OCI-LY1 (cell line): ENCODE measurements around the gene GLIS1.
"Not testable (repeated sequence)": the region's sequence is repeated elsewhere in the genome, so short reads cannot be mapped to it uniquely, and the experiment has no call there.

Experiments
- H2AFZ ChIP-seq: fragments of 200-600 bp; sonication (generic), shearing (Covaris generic); 2 replicates; pipeline ENCODE4 v1.6.0; 2014; ENCODE audit warnings: antibody characterized with exemption, mild to moderate bottlenecking, low read length
- H3F3A ChIP-seq: fragments of 200-600 bp; sonication (generic), shearing (Covaris generic); 2 replicates; pipeline ENCODE4 v1.6.0; 2014; ENCODE audit warnings: mild to moderate bottlenecking, antibody characterized with exemption, low read length, moderate library complexity; ENCODE audit not compliant: insufficient read depth
- H3K27ac ChIP-seq: fragments of 200-600 bp; sonication (generic); 2 replicates; pipeline ENCODE4 v1.5.1; 2014; ENCODE audit warnings: low read length, mixed run types, mild to moderate bottlenecking, low read depth; ENCODE audit not compliant: poor library complexity, severe bottlenecking
- H3K27me3 ChIP-seq: fragments of 200-600 bp; sonication (generic); 2 replicates; pipeline ENCODE4 v1.6.0; 2014; ENCODE audit warnings: antibody characterized with exemption, mild to moderate bottlenecking, low read length, moderate library complexity; ENCODE audit not compliant: insufficient read depth
- H3K36me3 ChIP-seq: fragments of 200-600 bp; sonication (generic); 2 replicates; pipeline ENCODE4 v1.6.1; 2014; ENCODE audit warnings: mild to moderate bottlenecking, antibody characterized with exemption, low read length, moderate library complexity, mixed read lengths; ENCODE audit not compliant: insufficient read depth
- H3K4me1 ChIP-seq: fragments of 200-600 bp; sonication (generic); 2 replicates; pipeline ENCODE4 v1.5.1; 2014; ENCODE audit warnings: mild to moderate bottlenecking, low read length, moderate library complexity; ENCODE audit not compliant: insufficient read depth, severe bottlenecking
- H3K4me2 ChIP-seq: fragments of 200-600 bp; sonication (generic), shearing (Covaris generic); 2 replicates; pipeline ENCODE4 v1.6.1; 2014; ENCODE audit warnings: low read length
- H3K4me3 ChIP-seq: fragments of 200-600 bp; sonication (generic); 2 replicates; pipeline ENCODE4 v1.5.1; 2014; ENCODE audit warnings: low read length, low read depth, mild to moderate bottlenecking, mixed read lengths; ENCODE audit not compliant: poor library complexity, severe bottlenecking
- H3K79me2 ChIP-seq: fragments of 200-600 bp; shearing (Covaris generic); 2 replicates; pipeline ENCODE4 v1.6.1; 2016; ENCODE audit warnings: mixed run types, low read length, mixed read lengths; ENCODE audit not compliant: insufficient read depth
- H3K9ac ChIP-seq: fragments of 200-600 bp; sonication (generic), shearing (Covaris generic); 2 replicates; pipeline ENCODE4 v1.6.1; 2014; ENCODE audit warnings: mild to moderate bottlenecking, low read length, mixed read lengths
- H3K9me2 ChIP-seq: fragments of 200-600 bp; sonication (generic), shearing (Covaris generic); 2 replicates; pipeline ENCODE4 v1.6.1; 2014; ENCODE audit warnings: low read depth, mild to moderate bottlenecking, low read length, mixed read lengths
- H3K9me3 ChIP-seq: fragments of 200-600 bp; shearing (Covaris generic); 2 replicates; pipeline ENCODE4 v1.6.1; 2014; ENCODE audit warnings: low read length, mixed read lengths
- H4K20me1 ChIP-seq: fragments of 200-600 bp; sonication (generic), shearing (Covaris generic); 2 replicates; pipeline ENCODE4 v1.6.0; 2016; ENCODE audit warnings: mild to moderate bottlenecking, low read length; ENCODE audit not compliant: insufficient read depth
- EZH2 ChIP-seq: fragments of 200-600 bp; sonication (generic), shearing (Covaris generic); IDR thresholded peaks from 2 replicates; pipeline ENCODE4 v1.8.0; 2017; ENCODE audit warnings: borderline replicate concordance, mixed run types, mild to moderate bottlenecking, antibody characterized with exemption, low read length, moderate library complexity, mixed read lengths
- TF ChIP-seq, protein P1 (sequence below): fragments of 200-600 bp; sonication (generic), shearing (Covaris generic); IDR thresholded peaks from 2 replicates; pipeline ENCODE4 v1.5.1; 2017; ENCODE audit warnings: mild to moderate bottlenecking, antibody characterized with exemption, low read length, moderate library complexity, mixed read lengths

Gene GLIS1

GRCh38 chr1:53557830-53558738, 180.9 kb downstream of the GLIS1 start:
- no peaks in the 10 kb centered on the region for H3K27me3 ChIP-seq
- no peaks in the 10 kb centered on the region for H4K20me1 ChIP-seq
- H3K27ac ChIP-seq: no peak overlapping the region
- no peaks in the 10 kb centered on the region for H3F3A ChIP-seq
- no peaks in the 10 kb centered on the region for H3K36me3 ChIP-seq
- H3K9me3 ChIP-seq: no peaks in the 10 kb centered on the region
- no peaks in the 10 kb centered on the region for H3K79me2 ChIP-seq
- H3K9ac ChIP-seq: no peak overlapping the region
- H3K4me1 ChIP-seq: no peaks in the 10 kb centered on the region
- no peaks in the 10 kb centered on the region for H3K9me2 ChIP-seq
- no peak overlapping the region for H2AFZ ChIP-seq
- H3K4me2 ChIP-seq: no peak overlapping the region
- TF ChIP-seq, protein P1, sequence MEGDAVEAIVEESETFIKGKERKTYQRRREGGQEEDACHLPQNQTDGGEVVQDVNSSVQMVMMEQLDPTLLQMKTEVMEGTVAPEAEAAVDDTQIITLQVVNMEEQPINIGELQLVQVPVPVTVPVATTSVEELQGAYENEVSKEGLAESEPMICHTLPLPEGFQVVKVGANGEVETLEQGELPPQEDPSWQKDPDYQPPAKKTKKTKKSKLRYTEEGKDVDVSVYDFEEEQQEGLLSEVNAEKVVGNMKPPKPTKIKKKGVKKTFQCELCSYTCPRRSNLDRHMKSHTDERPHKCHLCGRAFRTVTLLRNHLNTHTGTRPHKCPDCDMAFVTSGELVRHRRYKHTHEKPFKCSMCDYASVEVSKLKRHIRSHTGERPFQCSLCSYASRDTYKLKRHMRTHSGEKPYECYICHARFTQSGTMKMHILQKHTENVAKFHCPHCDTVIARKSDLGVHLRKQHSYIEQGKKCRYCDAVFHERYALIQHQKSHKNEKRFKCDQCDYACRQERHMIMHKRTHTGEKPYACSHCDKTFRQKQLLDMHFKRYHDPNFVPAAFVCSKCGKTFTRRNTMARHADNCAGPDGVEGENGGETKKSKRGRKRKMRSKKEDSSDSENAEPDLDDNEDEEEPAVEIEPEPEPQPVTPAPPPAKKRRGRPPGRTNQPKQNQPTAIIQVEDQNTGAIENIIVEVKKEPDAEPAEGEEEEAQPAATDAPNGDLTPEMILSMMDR: no peak
- TF ChIP-seq EZH2: no peak
- H3K4me3 ChIP-seq: no peak overlapping the region

DNA sequence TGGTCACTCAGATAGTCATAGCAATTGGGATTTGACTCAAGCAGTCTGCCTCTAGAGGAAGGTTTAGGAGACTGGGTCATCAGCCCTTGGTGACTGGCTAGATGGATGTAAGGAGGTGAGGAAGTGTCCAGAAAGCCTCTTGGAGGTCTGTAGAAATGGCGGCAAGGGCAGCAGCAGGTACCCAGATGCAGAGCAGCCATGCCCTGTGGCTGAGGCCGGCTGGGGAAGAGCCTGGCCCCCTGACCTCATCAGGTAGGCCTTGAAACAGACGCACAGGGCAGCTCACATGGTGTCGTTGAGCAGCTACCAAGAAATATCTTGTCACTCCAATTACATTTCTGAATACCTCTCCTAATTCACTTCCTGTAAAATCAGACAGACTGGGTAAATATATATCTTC, 181.6 kb downstream of the GLIS1 start:
- no peak overlapping the region for H3K9ac ChIP-seq
- no peak overlapping the region for H3K27ac ChIP-seq
- no peaks in the 10 kb centered on the region for H3K27me3 ChIP-seq
- H3K4me1 ChIP-seq: no peaks in the 10 kb centered on the region
- H3K9me3 ChIP-seq: no peaks in the 10 kb centered on the region
- H3K4me3 ChIP-seq: no peak overlapping the region
- no peaks in the 10 kb centered on the region for H4K20me1 ChIP-seq
- no peak overlapping the region for H3K4me2 ChIP-seq
- no peak overlapping the region for H2AFZ ChIP-seq
- no peaks in the 10 kb centered on the region for H3K79me2 ChIP-seq
- no peaks in the 10 kb centered on the region for H3K9me2 ChIP-seq
- no peak for TF ChIP-seq EZH2
- TF ChIP-seq, protein P1: no peak
- H3K36me3 ChIP-seq: no peaks in the 10 kb centered on the region
- no peaks in the 10 kb centered on the region for H3F3A ChIP-seq

GRCh38 chr1:53556657-53557227, 182.2 kb downstream of the GLIS1 start:
- no peaks in the 10 kb centered on the region for H3K36me3 ChIP-seq
- no peak overlapping the region for H3K4me2 ChIP-seq
- no peaks in the 10 kb centered on the region for H3K9me2 ChIP-seq
- H3K9ac ChIP-seq: no peak overlapping the region
- no peaks in the 10 kb centered on the region for H3F3A ChIP-seq
- H3K27ac ChIP-seq: no peak overlapping the region
- H3K79me2 ChIP-seq: no peaks in the 10 kb centered on the region
- no peaks in the 10 kb centered on the region for H4K20me1 ChIP-seq
- no peaks in the 10 kb centered on the region for H3K4me1 ChIP-seq
- H3K9me3 ChIP-seq: no peaks in the 10 kb centered on the region
- H3K27me3 ChIP-seq: no peaks in the 10 kb centered on the region
- no peak overlapping the region for H2AFZ ChIP-seq
- no peak overlapping the region for H3K4me3 ChIP-seq
- TF ChIP-seq EZH2: no peak
- TF ChIP-seq, protein P1: no peak

GRCh38 chr1:53555620-53556326, 183.2 kb downstream of the GLIS1 start:
- H3K9me2 ChIP-seq, H3F3A ChIP-seq, H4K20me1 ChIP-seq, H3K27ac ChIP-seq, H3K9ac ChIP-seq, H3K79me2 ChIP-seq, H2AFZ ChIP-seq, H3K27me3 ChIP-seq, H3K36me3 ChIP-seq, H3K4me3 ChIP-seq, H3K4me2 ChIP-seq, H3K4me1 ChIP-seq, H3K9me3 ChIP-seq: not testable (repeated sequence)
